Measurements from ENCODE around the gene C19orf73. TPM values are rescaled to one million over a fixed set of nuclear protein-coding genes. Genes with fewer than 3 reads are reported as not detected.
"Not testable (repeated sequence)": the region's sequence is repeated elsewhere in the genome, so short reads cannot be mapped to it uniquely, and the experiment has no call there.

The C19orf73 gene
- total RNA-seq, 1 donor from 2014 or later: 1.2 TPM

GRCh38 chr19:49149652-49150105 is 30.7 kb upstream of the C19orf73 start:
- DNase-seq (ENCODE audit: low spot score in 2 of 2): peak; percentile 64 to 70
- no peak for FAIRE-seq

GRCh38 chr19:49148784-49149651 is 30.1 kb upstream of the C19orf73 start:
- DNase-seq (ENCODE audit: low spot score in 2 of 2) (peak; percentile 78 to 96), FAIRE-seq (no peak)

GRCh38 chr19:49148044-49148682 is 29.2 kb upstream of the C19orf73 start:
- FAIRE-seq: no peak
- no peak for DNase-seq (ENCODE audit: low spot score in 2 of 2)

GRCh38 chr19:49146408-49146770 is 27.4 kb upstream of the C19orf73 start:
- not testable (repeated sequence) for FAIRE-seq; DNase-seq (ENCODE audit: low spot score in 2 of 2)

GRCh38 chr19:49145573-49146407 is 26.8 kb upstream of the C19orf73 start:
- DNase-seq (ENCODE audit: low spot score in 2 of 2) (peak; percentile 75 to 82), FAIRE-seq (no peak)

- FAIRE-seq (no peak), DNase-seq (ENCODE audit: low spot score in 2 of 2) (peak; percentile 80 to 92)
Measured at GRCh38 chr19:49142866-49143335, 24.0 kb upstream of the C19orf73 start.

- no peak for DNase-seq (ENCODE audit: low spot score in 2 of 2)
- FAIRE-seq: no peak
Measured at GRCh38 chr19:49141352-49141751, 22.4 kb upstream of the C19orf73 start.

GRCh38 chr19:49140951-49141350 is 22.0 kb upstream of the C19orf73 start:
- FAIRE-seq: no peak
- no peak for DNase-seq (ENCODE audit: low spot score in 2 of 2)

GRCh38 chr19:49136771-49137171 is 17.8 kb upstream of the C19orf73 start:
- DNase-seq (ENCODE audit: low spot score in 2 of 2) (no peak), FAIRE-seq (no peak)

GRCh38 chr19:49135686-49136085 is 16.7 kb upstream of the C19orf73 start:
- no peak for DNase-seq (ENCODE audit: low spot score in 2 of 2)

GRCh38 chr19:49133621-49134454 is 14.9 kb upstream of the C19orf73 start:
- DNase-seq (ENCODE audit: low spot score in 2 of 2) (peak in 1 of 2 donors; percentile 74), FAIRE-seq (no peak)

More at GRCh38 chr19:49135686-49136085, 16.7 kb upstream of the C19orf73 start:
- no peak for FAIRE-seq

- FAIRE-seq (no peak), DNase-seq (ENCODE audit: low spot score in 2 of 2) (no peak)
Measured at GRCh38 chr19:49132974-49133609, 14.1 kb upstream of the C19orf73 start.

- no peak for DNase-seq (ENCODE audit: low spot score in 2 of 2)
- no peak for FAIRE-seq
Measured at GRCh38 chr19:49130325-49130724, 11.4 kb upstream of the C19orf73 start.

- FAIRE-seq (no peak), DNase-seq (ENCODE audit: low spot score in 2 of 2) (no peak)
Measured at GRCh38 chr19:49129238-49129583, 10.3 kb upstream of the C19orf73 start.

- DNase-seq (ENCODE audit: low spot score in 2 of 2) (peak in 1 of 2 donors; percentile 56), FAIRE-seq (no peak)
Measured at GRCh38 chr19:49128545-49129237, 9.7 kb upstream of the C19orf73 start.

- DNase-seq (ENCODE audit: low spot score in 2 of 2) (peak; percentile 99 to 100), FAIRE-seq (no peak)
Measured at GRCh38 chr19:49127674-49128544, 9.0 kb upstream of the C19orf73 start.

GRCh38 chr19:49127225-49127624 is 8.3 kb upstream of the C19orf73 start:
- not testable (repeated sequence) for DNase-seq (ENCODE audit: low spot score in 2 of 2); FAIRE-seq

GRCh38 chr19:49126575-49126974 is 7.6 kb upstream of the C19orf73 start:
- DNase-seq (ENCODE audit: low spot score in 2 of 2): no peak
- no peak for FAIRE-seq
